HG02588 (cell line): Measurements from ENCODE around the gene SDK1.

Experiments used
- ATAC-seq: cut with Tn5 transposase; IDR thresholded peaks from one replicate; pipeline ENCODE4 v1.9.1; 2021; ENCODE audit warnings: mild to moderate bottlenecking, moderate library complexity; ENCODE audit not compliant: unreplicated experiment

SDK1 gene

GRCh38 chr7:3897430-3898372 is 596.6 kb downstream of the SDK1 start:
- ATAC-seq, result peak; percentile 51

- ATAC-seq, result no peak
Measured at GRCh38 chr7:3899559-3899991, 598.5 kb downstream of the SDK1 start.

- no peak for ATAC-seq
Measured at GRCh38 chr7:3908153-3908552, 607.1 kb downstream of the SDK1 start.

GRCh38 chr7:3909128-3909527 is 608.1 kb downstream of the SDK1 start:
- no peak for ATAC-seq

GRCh38 chr7:3910054-3910453 is 609.0 kb downstream of the SDK1 start:
- no peak for ATAC-seq

GRCh38 chr7:3911685-3912084 is 610.6 kb downstream of the SDK1 start:
- ATAC-seq, result no peak

GRCh38 chr7:3912291-3912690 is 611.2 kb downstream of the SDK1 start:
- no peak for ATAC-seq

- no peak for ATAC-seq
Measured at GRCh38 chr7:3914051-3914775, 613.2 kb downstream of the SDK1 start.

GRCh38 chr7:3915337-3915878 is 614.4 kb downstream of the SDK1 start:
- ATAC-seq, result no peak

GRCh38 chr7:3916146-3916545 is 615.1 kb downstream of the SDK1 start:
- ATAC-seq, result no peak

GRCh38 chr7:3917436-3917835 is 616.4 kb downstream of the SDK1 start:
- ATAC-seq, result no peak

- ATAC-seq, result no peak
Measured at GRCh38 chr7:3918576-3918975, 617.5 kb downstream of the SDK1 start.

- no peak for ATAC-seq
Measured at GRCh38 chr7:3922175-3922635, 621.2 kb downstream of the SDK1 start.

- ATAC-seq, result no peak
Measured at GRCh38 chr7:3923307-3923918, 622.4 kb downstream of the SDK1 start.

- ATAC-seq, result no peak
Measured at GRCh38 chr7:3924277-3924676, 623.2 kb downstream of the SDK1 start.

- no peak for ATAC-seq
Measured at GRCh38 chr7:3927446-3928110, 626.5 kb downstream of the SDK1 start.

GRCh38 chr7:3928727-3929515 is 627.9 kb downstream of the SDK1 start:
- no peak for ATAC-seq

- no peak for ATAC-seq
Measured at GRCh38 chr7:3931843-3932242, 630.8 kb downstream of the SDK1 start.

- ATAC-seq, result no peak
Measured at GRCh38 chr7:3937146-3937545, 636.1 kb downstream of the SDK1 start.

- no peak for ATAC-seq
Measured at GRCh38 chr7:3937605-3938004, 636.6 kb downstream of the SDK1 start.
